Stimulated activated CD4-positive, alpha-beta T cell treated with anti-CD3 and anti-CD28 coated beads, Interleukin-1b, Interleukin-23, amount 100 ng/mL, for 24 hours (primary cell): ENCODE measurements around the gene CLDN20.
A peak's percentile ranks its signal among the peaks of the same experiment; 100 is the strongest.
"Not testable (repeated sequence)": the region's sequence is repeated elsewhere in the genome, so short reads cannot be mapped to it uniquely, and the experiment has no call there.

Experiments
- DNase-seq, 4 experiments: peaks; one replicate each; pipeline ENCODE4 v3.0.0-alpha.2; 2020; ENCODE audit warnings: low read depth in 4 of 4, low spot score in 1 of 4

The CLDN20 gene

GRCh38 chr6:155310596-155310995 is 46.8 kb downstream of the CLDN20 start:
- DNase-seq = no peak

- DNase-seq = no peak
Observed at GRCh38 chr6:155311086-155311485, 47.3 kb downstream of the CLDN20 start.

GRCh38 chr6:155311583-155311982 is 47.8 kb downstream of the CLDN20 start:
- no peak for DNase-seq

- not testable (repeated sequence) for DNase-seq
Observed at GRCh38 chr6:155312950-155313349, 49.1 kb downstream of the CLDN20 start.

- no peak for DNase-seq
Observed at GRCh38 chr6:155313602-155314091, 49.8 kb downstream of the CLDN20 start.

- DNase-seq = peak; percentile 87 to 98 (median 95)
Observed at GRCh38 chr6:155314092-155314772, 50.4 kb downstream of the CLDN20 start, which contains the start of gene TFB1M. TSS of gene TFB1M (minus strand) at chr6:155314484. CDS start at chr6:155314428, 56 bp downstream.

- peak; percentile 17 to 41 (median 28) for DNase-seq
Observed at GRCh38 chr6:155314773-155315515, 51.1 kb downstream of the CLDN20 start.

GRCh38 chr6:155315516-155315871 is 51.7 kb downstream of the CLDN20 start:
- DNase-seq = no peak

- DNase-seq = no peak
Observed at GRCh38 chr6:155316419-155316818, 52.6 kb downstream of the CLDN20 start.

- no peak for DNase-seq
Observed at GRCh38 chr6:155317186-155317585, 53.4 kb downstream of the CLDN20 start.

GRCh38 chr6:155319902-155320301 is 56.1 kb downstream of the CLDN20 start:
- no peak for DNase-seq

- no peak for DNase-seq
Observed at GRCh38 chr6:155324172-155324571, 60.4 kb downstream of the CLDN20 start.

GRCh38 chr6:155324993-155325392 is 61.2 kb downstream of the CLDN20 start:
- DNase-seq = no peak

- DNase-seq = no peak
Observed at GRCh38 chr6:155325700-155326516, 62.1 kb downstream of the CLDN20 start.
